Measurements from ENCODE around the gene RFC3. TPM values are rescaled to one million over a fixed set of nuclear protein-coding genes. Genes with fewer than 3 reads are reported as not detected.

Gene RFC3
- total RNA-seq, 4 donors from 2014 or later, result 3.0 to 7.6 (median 4.0) TPM

- TF ChIP-seq, protein P1, sequence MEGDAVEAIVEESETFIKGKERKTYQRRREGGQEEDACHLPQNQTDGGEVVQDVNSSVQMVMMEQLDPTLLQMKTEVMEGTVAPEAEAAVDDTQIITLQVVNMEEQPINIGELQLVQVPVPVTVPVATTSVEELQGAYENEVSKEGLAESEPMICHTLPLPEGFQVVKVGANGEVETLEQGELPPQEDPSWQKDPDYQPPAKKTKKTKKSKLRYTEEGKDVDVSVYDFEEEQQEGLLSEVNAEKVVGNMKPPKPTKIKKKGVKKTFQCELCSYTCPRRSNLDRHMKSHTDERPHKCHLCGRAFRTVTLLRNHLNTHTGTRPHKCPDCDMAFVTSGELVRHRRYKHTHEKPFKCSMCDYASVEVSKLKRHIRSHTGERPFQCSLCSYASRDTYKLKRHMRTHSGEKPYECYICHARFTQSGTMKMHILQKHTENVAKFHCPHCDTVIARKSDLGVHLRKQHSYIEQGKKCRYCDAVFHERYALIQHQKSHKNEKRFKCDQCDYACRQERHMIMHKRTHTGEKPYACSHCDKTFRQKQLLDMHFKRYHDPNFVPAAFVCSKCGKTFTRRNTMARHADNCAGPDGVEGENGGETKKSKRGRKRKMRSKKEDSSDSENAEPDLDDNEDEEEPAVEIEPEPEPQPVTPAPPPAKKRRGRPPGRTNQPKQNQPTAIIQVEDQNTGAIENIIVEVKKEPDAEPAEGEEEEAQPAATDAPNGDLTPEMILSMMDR (IDR thresholded peaks at IDR 0.05), result no peak
- no peak for TF ChIP-seq POLR2A (IDR thresholded peaks at IDR 0.05)
- no peak for TF ChIP-seq POLR2AphosphoS5 (IDR thresholded peaks at IDR 0.05)
- no peak for TF ChIP-seq EP300 (IDR thresholded peaks at IDR 0.05)
- Histone ChIP-seq H3K27me3 (no peaks in the 10 kb centered on the region), H3K9me3 (no peaks in the 10 kb centered on the region), H3K27ac (no peak overlapping the region), H3K4me3 (peak overlapping the region in 1 of 2 donors; percentile 33), H3K4me1 (no peaks in the 10 kb centered on the region), H3K36me3 (no peaks in the 10 kb centered on the region)
- WGBS, 2 donors (ENCODE audit: low coverage in 1 of 2), result 25 to 45% methylated on average over 4 to 5 of the region's 6 CpGs
- no peak for ATAC-seq
Measured at GRCh38 chr13:33787051-33787591, 30.8 kb upstream of the RFC3 start.

- Histone ChIP-seq H3K27me3 (no peaks in the 10 kb centered on the region), H3K4me1 (no peaks in the 10 kb centered on the region), H3K36me3 (no peaks in the 10 kb centered on the region), H3K27ac (no peak overlapping the region), H3K9me3 (no peaks in the 10 kb centered on the region), H3K4me3 (no peak overlapping the region)
- 43 to 77% methylated on average over 1 of the region's 1 CpG for WGBS, 2 donors (ENCODE audit: low coverage in 1 of 2)
- no peak for ATAC-seq
- TF ChIP-seq POLR2AphosphoS5 (IDR thresholded peaks at IDR 0.05) (no peak), EP300 (IDR thresholded peaks at IDR 0.05) (no peak), POLR2A (IDR thresholded peaks at IDR 0.05) (no peak)
- TF ChIP-seq, protein P1 (IDR thresholded peaks at IDR 0.05), result no peak
Measured at GRCh38 chr13:33789066-33789606, 28.8 kb upstream of the RFC3 start.

DNA sequence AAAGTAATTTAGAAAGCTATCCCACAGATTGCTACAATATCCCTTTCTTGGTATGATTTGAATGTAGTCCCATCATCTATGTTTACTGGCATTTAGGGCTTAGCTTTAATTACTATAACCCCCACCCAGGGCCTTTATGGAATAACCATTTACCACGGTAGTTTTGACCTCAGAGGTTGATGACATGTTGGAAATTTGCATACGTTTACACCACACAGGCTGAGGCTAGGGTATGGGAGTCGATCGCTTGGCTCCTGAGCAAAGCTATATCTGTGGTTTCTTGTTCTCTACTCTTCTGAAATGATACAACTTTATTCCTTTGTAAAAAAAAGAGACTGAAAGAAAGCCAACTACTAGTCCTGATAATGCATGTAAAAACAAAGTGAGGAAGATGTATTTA, 28.2 kb upstream of the RFC3 start:
- 36 to 63% methylated on average over 4 of the region's 4 CpGs for WGBS, 2 donors (ENCODE audit: low coverage in 1 of 2)
- no peak overlapping the region for H3K4me3 ChIP-seq
- ATAC-seq, result no peak
- H3K9me3 ChIP-seq, result no peaks in the 10 kb centered on the region
- H3K4me1 ChIP-seq, result no peaks in the 10 kb centered on the region
- no peaks in the 10 kb centered on the region for H3K36me3 ChIP-seq
- no peaks in the 10 kb centered on the region for H3K27me3 ChIP-seq
- H3K27ac ChIP-seq, result no peak overlapping the region
- TF ChIP-seq POLR2A (IDR thresholded peaks at IDR 0.05), result no peak
- TF ChIP-seq EP300 (IDR thresholded peaks at IDR 0.05), result no peak
- no peak for TF ChIP-seq POLR2AphosphoS5 (IDR thresholded peaks at IDR 0.05)
- TF ChIP-seq, protein P1 (IDR thresholded peaks at IDR 0.05), result no peak

DNA sequence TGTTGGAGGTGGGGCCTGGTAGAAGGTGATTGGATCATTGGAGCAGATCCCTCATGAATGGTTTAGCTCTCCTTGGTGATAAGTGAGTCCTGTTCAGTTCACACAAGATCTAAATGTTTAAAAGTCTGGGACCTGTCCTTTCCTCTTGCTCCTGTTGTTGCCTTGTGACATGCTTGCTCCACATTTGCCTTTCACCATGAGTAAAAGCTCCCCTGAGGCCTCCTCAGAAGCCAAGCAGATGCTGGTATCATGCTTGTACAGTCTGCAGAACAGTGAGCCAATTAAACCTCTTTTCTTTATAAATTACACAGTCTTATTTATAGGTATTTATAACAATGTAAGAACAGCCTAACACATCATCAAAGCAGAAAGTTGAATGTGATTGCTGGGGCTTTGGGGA, 24.2 kb upstream of the RFC3 start:
- Histone ChIP-seq H3K27me3 (no peaks in the 10 kb centered on the region), H3K27ac (no peak overlapping the region), H3K4me1 (peaks cover 0 to 21% (median 4%) of the 10 kb centered on the region in 3 donors), H3K4me3 (no peak overlapping the region), H3K9me3 (no peaks in the 10 kb centered on the region), H3K36me3 (no peaks in the 10 kb centered on the region)
- TF ChIP-seq POLR2A (IDR thresholded peaks at IDR 0.05) (no peak), EP300 (IDR thresholded peaks at IDR 0.05) (no peak)
- TF ChIP-seq, protein P1 (IDR thresholded peaks at IDR 0.05), result no peak
- no peak for ATAC-seq

- no peaks in the 10 kb centered on the region for H3K27me3 ChIP-seq
- ATAC-seq, result no peak
- 45 to 72% methylated on average over 4 of the region's 4 CpGs for WGBS, 2 donors (ENCODE audit: low coverage in 1 of 2)
Measured at GRCh38 chr13:33794576-33794975, 23.4 kb upstream of the RFC3 start.

More at GRCh38 chr13:33794576-33794975, 23.4 kb upstream of the RFC3 start:
- no peak overlapping the region for H3K4me3 ChIP-seq
- no peaks in the 10 kb centered on the region for H3K36me3 ChIP-seq
- no peaks in the 10 kb centered on the region for H3K9me3 ChIP-seq
- H3K27ac ChIP-seq, result no peak overlapping the region
- peaks cover 0 to 25% (median 4%) of the 10 kb centered on the region in 3 donors for H3K4me1 ChIP-seq
- TF ChIP-seq EP300 (IDR thresholded peaks at IDR 0.05) (no peak), POLR2A (IDR thresholded peaks at IDR 0.05) (no peak), POLR2AphosphoS5 (IDR thresholded peaks at IDR 0.05) (no peak)
- TF ChIP-seq, protein P1 (IDR thresholded peaks at IDR 0.05), result no peak
